Measurements from ENCODE around the gene AGO4. TPM values are rescaled to one million over a fixed set of nuclear protein-coding genes. Genes with fewer than 3 reads are reported as not detected.
"Not testable (repeated sequence)": the region's sequence is repeated elsewhere in the genome, so short reads cannot be mapped to it uniquely, and the experiment has no call there.

Gene AGO4
- total RNA-seq, 4 donors from 2014 or later: 14.9 to 34.7 (median 23.4) TPM

GRCh38 chr1:35810096-35810881, 2.5 kb downstream of the AGO4 start:
- Histone ChIP-seq H3K36me3 (no peaks in the 10 kb centered on the region), H3K4me1 (peaks cover 16 to 19% of the 10 kb centered on the region in 2 donors), H3K4me3 (no peak overlapping the region), H3K27me3 (no peaks in the 10 kb centered on the region), H3K27ac (no peak overlapping the region), H3K9me3 (no peaks in the 10 kb centered on the region)
- ATAC-seq (peak; percentile 31 to 47), DNase-seq (no peak)
- TF ChIP-seq POLR2A (IDR thresholded peaks at IDR 0.05) (no peak), CTCF (IDR thresholded peaks at IDR 0.05 in 4 of 5, conservative IDR thresholded peaks at IDR 0.05 in 1 of 5) (no peak)
- intact Hi-C loops (cut with DNase I; ENCODE audit: low total_unique reads) (no loop called here), in situ Hi-C loops (cut with MboI; ENCODE audit: low sequenced_read_pairs in 4 of 4) (no loop called here)

GRCh38 chr1:35812754-35813153, 4.9 kb downstream of the AGO4 start:
- H3K27me3 ChIP-seq; H3K36me3 ChIP-seq; intact Hi-C loops (cut with DNase I; ENCODE audit: low total_unique reads); H3K4me3 ChIP-seq; H3K9me3 ChIP-seq; ATAC-seq; DNase-seq; in situ Hi-C loops (cut with MboI; ENCODE audit: low sequenced_read_pairs in 4 of 4); H3K27ac ChIP-seq: not testable (repeated sequence)
- H3K4me1 ChIP-seq: peaks cover 16 to 19% of the 10 kb centered on the region in 2 donors

- ATAC-seq: no peak
- no peaks in the 10 kb centered on the region for H3K27me3 ChIP-seq
- no peaks in the 10 kb centered on the region for H3K4me1 ChIP-seq
- no peak overlapping the region for H3K27ac ChIP-seq
- no peak overlapping the region for H3K4me3 ChIP-seq
- no peak for TF ChIP-seq POLR2A (IDR thresholded peaks at IDR 0.05)
- TF ChIP-seq CTCF (IDR thresholded peaks at IDR 0.05 in 4 of 5, conservative IDR thresholded peaks at IDR 0.05 in 1 of 5): no peak
- intact Hi-C loops (cut with DNase I; ENCODE audit: low total_unique reads): no loop called here
- in situ Hi-C loops (cut with MboI; ENCODE audit: low sequenced_read_pairs in 4 of 4): no loop called here
- H3K9me3 ChIP-seq: no peaks in the 10 kb centered on the region
- no peak for DNase-seq
- H3K36me3 ChIP-seq: peaks cover 6 to 62% of the 10 kb centered on the region in 2 donors
Observed at GRCh38 chr1:35825255-35825654, 17.4 kb downstream of the AGO4 start.

GRCh38 chr1:35832276-35832905, 24.6 kb downstream of the AGO4 start:
- DNase-seq (no peak), ATAC-seq (no peak)
- H3K4me3 ChIP-seq: no peak overlapping the region
- TF ChIP-seq POLR2A (IDR thresholded peaks at IDR 0.05): no peak
- no peak overlapping the region for H3K27ac ChIP-seq
- intact Hi-C loops (cut with DNase I; ENCODE audit: low total_unique reads) (no loop called here), in situ Hi-C loops (cut with MboI; ENCODE audit: low sequenced_read_pairs in 4 of 4) (no loop called here)
- H3K4me1 ChIP-seq: no peaks in the 10 kb centered on the region
- H3K9me3 ChIP-seq: no peaks in the 10 kb centered on the region
- no peaks in the 10 kb centered on the region for H3K27me3 ChIP-seq
- peaks cover 2 to 88% of the 10 kb centered on the region in 2 donors for H3K36me3 ChIP-seq

GRCh38 chr1:35833395-35833794, 25.6 kb downstream of the AGO4 start:
- no peaks in the 10 kb centered on the region for H3K4me1 ChIP-seq
- no peaks in the 10 kb centered on the region for H3K9me3 ChIP-seq
- H3K36me3 ChIP-seq: peaks cover 2 to 84% of the 10 kb centered on the region in 2 donors
- intact Hi-C loops (cut with DNase I; ENCODE audit: low total_unique reads) (no loop called here), in situ Hi-C loops (cut with MboI; ENCODE audit: low sequenced_read_pairs in 4 of 4) (no loop called here)
- H3K27ac ChIP-seq: no peak overlapping the region
- no peak for ATAC-seq
- no peaks in the 10 kb centered on the region for H3K27me3 ChIP-seq
- no peak overlapping the region for H3K4me3 ChIP-seq
- TF ChIP-seq POLR2A (IDR thresholded peaks at IDR 0.05): no peak
- no peak for TF ChIP-seq CTCF (IDR thresholded peaks at IDR 0.05 in 4 of 5, conservative IDR thresholded peaks at IDR 0.05 in 1 of 5)
- DNase-seq: no peak
